H1 (cell line): ENCODE results near the gene ZNF212. TPM values are rescaled to one million over a fixed set of nuclear protein-coding genes. Genes with fewer than 3 reads are reported as not detected.

Experiments
- BCL11A ChIP-seq, 2 experiments: IDR thresholded peaks; one replicate each; pipeline ENCODE4 v1.6.1; 2011; ENCODE audit warnings: low read depth in 2 of 2, low read length in 2 of 2, mild to moderate bottlenecking in 2 of 2
- MAX ChIP-seq: IDR thresholded peaks from 2 replicates; pipeline ENCODE4 v1.6.1; 2012; ENCODE audit warnings: inconsistent platforms
- ZNF274 ChIP-seq: IDR thresholded peaks from 2 replicates; pipeline ENCODE4 v1.7.0; 2012; ENCODE audit warnings: low read length, borderline replicate concordance; ENCODE audit errors: extremely low read depth
- polyA plus RNA-seq, 7 experiments: library from polyadenylated mRNA; depleted of rRNA in 3 of 7; stranded (reverse) in 5 of 7; unstranded in 2 of 7; fragments of >200 nt in 5 of 7; fragments of 200-250 nt in 2 of 7; gene quantifications; 1 replicate in 5 of 7; 2 replicates in 1 of 7; 4 replicates in 1 of 7; pipeline versions ENCODE4 v1.2.1 to v1.2.3, GENCODE V29; 2011 to 2013; ENCODE audit warnings: missing spikeins in 2 of 7, mixed read lengths in 2 of 7
- total RNA-seq: library from RNA; stranded (reverse); fragmentation: NEBNext Ultra II Directional; extraction: Animal tissue kit (Norgen Biotek cat#: 25700); gene quantifications from 2 replicates; pipeline ENCODE4 v1.2.1, GENCODE V29; 2021

Gene ZNF212
- total and polyA plus RNA-seq, 2 of the 8 experiments (the other 6 are each of a cell fraction or from before 2014, with no cell fraction given): 6.7 to 19.3 TPM

DNA sequence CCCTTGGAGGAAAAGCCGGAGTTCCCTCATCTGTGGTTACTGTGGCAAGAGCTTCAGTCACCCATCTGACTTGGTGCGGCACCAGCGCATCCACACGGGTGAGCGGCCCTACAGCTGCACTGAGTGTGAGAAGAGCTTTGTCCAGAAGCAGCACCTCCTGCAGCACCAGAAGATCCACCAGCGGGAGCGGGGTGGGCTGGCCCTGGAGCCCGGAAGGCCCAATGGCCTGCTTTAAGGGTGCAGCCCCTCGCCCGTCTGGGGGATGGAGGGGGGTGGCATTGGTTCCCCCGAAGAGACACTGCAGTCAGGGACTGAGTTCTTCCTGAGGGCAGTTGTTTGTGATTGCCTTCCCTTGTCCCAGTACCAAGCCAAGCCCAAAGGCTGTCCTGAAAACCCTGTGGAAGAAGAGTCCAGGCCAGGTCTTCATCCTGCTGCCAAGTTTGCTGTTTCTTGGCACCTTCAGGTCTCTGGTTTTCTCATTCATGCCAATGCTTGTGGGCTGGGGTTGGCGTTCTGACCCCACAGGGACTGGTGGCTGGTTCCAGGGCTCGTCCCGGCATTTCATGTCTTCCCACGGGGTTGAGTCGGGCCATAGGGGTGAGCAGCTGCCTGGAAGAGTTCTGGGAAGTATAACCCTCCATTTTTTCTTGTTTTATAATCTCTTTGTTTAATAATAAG is 14.9 kb downstream of the ZNF212 start (continued):
- TF ChIP-seq ZNF274: no peak
- TF ChIP-seq BCL11A (IDR thresholded peaks at IDR 0.05; ENCODE audit: low read depth in 2 of 2, low read length in 2 of 2): no peak
- no peak for TF ChIP-seq MAX
- TF ChIP-seq, all 59 proteins: peak for 0
